CD4-positive, alpha-beta T cell treated with Interleukin-1 beta for 1 hour (primary cell): ENCODE results near the gene NR2F1-AS1.
"Not testable (repeated sequence)": the region's sequence is repeated elsewhere in the genome, so short reads cannot be mapped to it uniquely, and the experiment has no call there.

ENCODE experiments used
- DNase-seq, 2 donors: peaks; one replicate each; pipeline ENCODE4 v3.0.0-alpha.2; 2020 to 2022

Gene NR2F1-AS1

GRCh38 chr5:93423300-93423699, 157.7 kb downstream of the NR2F1-AS1 start:
- DNase-seq = no peak

GRCh38 chr5:93422652-93423280, 158.3 kb downstream of the NR2F1-AS1 start:
- DNase-seq = no peak

GRCh38 chr5:93421987-93422401, 159.0 kb downstream of the NR2F1-AS1 start:
- no peak for DNase-seq

GRCh38 chr5:93421468-93421867, 159.6 kb downstream of the NR2F1-AS1 start:
- DNase-seq = no peak

GRCh38 chr5:93417490-93417889, 163.5 kb downstream of the NR2F1-AS1 start:
- DNase-seq = no peak

- DNase-seq = no peak
Observed at GRCh38 chr5:93415819-93416218, 165.2 kb downstream of the NR2F1-AS1 start.

- DNase-seq = no peak
Observed at GRCh38 chr5:93411716-93412115, 169.3 kb downstream of the NR2F1-AS1 start.

GRCh38 chr5:93409691-93410090, 171.3 kb downstream of the NR2F1-AS1 start:
- DNase-seq = no peak

- no peak for DNase-seq
Observed at GRCh38 chr5:93407454-93407853, 173.6 kb downstream of the NR2F1-AS1 start.

- no peak for DNase-seq
Observed at GRCh38 chr5:93406971-93407401, 174.0 kb downstream of the NR2F1-AS1 start.

GRCh38 chr5:93404246-93404645, 176.8 kb downstream of the NR2F1-AS1 start:
- DNase-seq = no peak

GRCh38 chr5:93403141-93403928, 177.7 kb downstream of the NR2F1-AS1 start:
- no peak for DNase-seq

GRCh38 chr5:93402451-93402850, 178.6 kb downstream of the NR2F1-AS1 start:
- DNase-seq = no peak

GRCh38 chr5:93401634-93402213, 179.3 kb downstream of the NR2F1-AS1 start:
- no peak for DNase-seq

GRCh38 chr5:93399675-93400074, 181.3 kb downstream of the NR2F1-AS1 start:
- DNase-seq = no peak

GRCh38 chr5:93395971-93396379, 185.0 kb downstream of the NR2F1-AS1 start:
- DNase-seq = no peak

- DNase-seq = no peak
Observed at GRCh38 chr5:93395010-93395409, 186.0 kb downstream of the NR2F1-AS1 start.

GRCh38 chr5:93394301-93394700, 186.7 kb downstream of the NR2F1-AS1 start:
- no peak for DNase-seq

GRCh38 chr5:93391169-93391568, 189.8 kb downstream of the NR2F1-AS1 start:
- DNase-seq = not testable (repeated sequence)

GRCh38 chr5:93385655-93386054, 195.4 kb downstream of the NR2F1-AS1 start:
- no peak for DNase-seq

- DNase-seq = no peak
Observed at GRCh38 chr5:93384995-93385394, 196.0 kb downstream of the NR2F1-AS1 start.

- DNase-seq = no peak
Observed at GRCh38 chr5:93384026-93384425, 197.0 kb downstream of the NR2F1-AS1 start.

GRCh38 chr5:93382188-93382825, 198.7 kb downstream of the NR2F1-AS1 start:
- no peak for DNase-seq

GRCh38 chr5:93381057-93381456, 200.0 kb downstream of the NR2F1-AS1 start:
- DNase-seq = no peak
